Trophoblast cell (in vitro differentiated cells and primary cell): ENCODE data around the gene YJEFN3.

Experiments used
- DNase-seq, 2 donors: peaks; one replicate each; pipeline ENCODE4 v3.0.0-alpha.2; 2016
- H2AFZ ChIP-seq: 2 replicates; pipeline ENCODE4 v1.6.1; 2013; ENCODE audit warnings: low read length, moderate library complexity, mild to moderate bottlenecking; ENCODE audit not compliant: insufficient read depth, poor library complexity
- H2AK5ac ChIP-seq: 2 replicates; pipeline ENCODE4 v1.6.1; 2013; ENCODE audit warnings: mild to moderate bottlenecking, low read length
- H2BK120ac ChIP-seq: 2 replicates; pipeline ENCODE4 v1.6.1; 2013; ENCODE audit warnings: low read length, mild to moderate bottlenecking, moderate library complexity; ENCODE audit not compliant: insufficient read depth, poor library complexity
- H2BK12ac ChIP-seq: 2 replicates; pipeline ENCODE4 v1.6.1; 2013; ENCODE audit warnings: mild to moderate bottlenecking, low read length, moderate library complexity
- H2BK5ac ChIP-seq: 2 replicates; pipeline ENCODE4 v1.6.1; 2013; ENCODE audit warnings: low read length, low read depth, moderate library complexity, mild to moderate bottlenecking; ENCODE audit not compliant: poor library complexity
- H3K14ac ChIP-seq: 2 replicates; pipeline ENCODE4 v1.6.1; 2013; ENCODE audit warnings: mild to moderate bottlenecking, low read length
- H3K18ac ChIP-seq: 2 replicates; pipeline ENCODE4 v1.6.1; 2013; ENCODE audit warnings: mild to moderate bottlenecking, low read length
- H3K23ac ChIP-seq: 2 replicates; pipeline ENCODE4 v1.6.1; 2013; ENCODE audit warnings: low read length
- H3K27ac ChIP-seq: 2 replicates; pipeline ENCODE4 v1.5.1; 2013; ENCODE audit warnings: low read depth, mild to moderate bottlenecking, inconsistent platforms, low read length, moderate library complexity
- H3K27me3 ChIP-seq: 2 replicates; pipeline ENCODE4 v1.6.1; 2013; ENCODE audit warnings: inconsistent platforms, mild to moderate bottlenecking, low read length, moderate library complexity; ENCODE audit not compliant: insufficient read depth
- H3K36me3 ChIP-seq, 2 experiments: 1 replicate in 1 of 2; 2 replicates in 1 of 2; pipeline ENCODE4 v1.6.1; 2013; ENCODE audit warnings: low read length in 2 of 2, mild to moderate bottlenecking in 2 of 2, moderate library complexity in 1 of 2; ENCODE audit not compliant: insufficient read depth in 2 of 2, control insufficient read depth in 1 of 2
- H3K4ac ChIP-seq: 2 replicates; pipeline ENCODE4 v1.6.1; 2013; ENCODE audit warnings: low read depth, mild to moderate bottlenecking, low read length, moderate library complexity
- H3K4me1 ChIP-seq, 2 experiments: 1 replicate in 1 of 2; 2 replicates in 1 of 2; pipeline ENCODE4 v1.6.1; 2013; ENCODE audit warnings: low read length in 2 of 2, mild to moderate bottlenecking in 2 of 2, moderate library complexity in 1 of 2; ENCODE audit not compliant: insufficient read depth in 2 of 2, control insufficient read depth in 1 of 2
- H3K4me2 ChIP-seq: 2 replicates; pipeline ENCODE4 v1.6.1; 2013; ENCODE audit warnings: inconsistent platforms, mild to moderate bottlenecking, low read length, moderate library complexity
- H3K4me3 ChIP-seq: 2 replicates; pipeline ENCODE4 v1.5.1; 2013; ENCODE audit warnings: mild to moderate bottlenecking, low read depth, low read length, inconsistent platforms
- H3K79me1 ChIP-seq: one replicate; pipeline ENCODE4 v1.6.1; 2013; ENCODE audit warnings: low read length
- H3K79me2 ChIP-seq: 2 replicates; pipeline ENCODE4 v1.6.1; 2013; ENCODE audit warnings: low read length, mild to moderate bottlenecking; ENCODE audit not compliant: control insufficient read depth, insufficient read depth, poor library complexity
- H3K9ac ChIP-seq: 2 replicates; pipeline ENCODE4 v1.6.1; 2013; ENCODE audit warnings: mild to moderate bottlenecking, low read length
- H3K9me3 ChIP-seq: 2 replicates; pipeline ENCODE4 v1.6.1; 2013; ENCODE audit warnings: low read depth, mild to moderate bottlenecking, control low read depth, inconsistent platforms, low read length; ENCODE audit not compliant: insufficient read depth
- H4K12ac ChIP-seq: 2 replicates; pipeline ENCODE4 v1.6.1; 2013; ENCODE audit warnings: low read depth, mild to moderate bottlenecking, low read length, moderate library complexity
- H4K8ac ChIP-seq: 2 replicates; pipeline ENCODE4 v1.6.1; 2013; ENCODE audit warnings: low read depth, mild to moderate bottlenecking, low read length, moderate library complexity
- H4K91ac ChIP-seq: one replicate; pipeline ENCODE4 v1.6.1; 2013; ENCODE audit warnings: low read depth, mild to moderate bottlenecking, low read length, moderate library complexity
- WGBS: extraction: QIAGEN DNeasy Blood & Tissue Kit; methylation state at CpG from one replicate; pipeline ENCODE4 v1.1.7; 2013; ENCODE audit warnings: missing lambda C conversion rate; ENCODE audit not compliant: insufficient read length, insufficient coverage; ENCODE audit errors: extremely low coverage; 5-methylcytosine and 5-hydroxymethylcytosine counted together

YJEFN3 gene

DNA sequence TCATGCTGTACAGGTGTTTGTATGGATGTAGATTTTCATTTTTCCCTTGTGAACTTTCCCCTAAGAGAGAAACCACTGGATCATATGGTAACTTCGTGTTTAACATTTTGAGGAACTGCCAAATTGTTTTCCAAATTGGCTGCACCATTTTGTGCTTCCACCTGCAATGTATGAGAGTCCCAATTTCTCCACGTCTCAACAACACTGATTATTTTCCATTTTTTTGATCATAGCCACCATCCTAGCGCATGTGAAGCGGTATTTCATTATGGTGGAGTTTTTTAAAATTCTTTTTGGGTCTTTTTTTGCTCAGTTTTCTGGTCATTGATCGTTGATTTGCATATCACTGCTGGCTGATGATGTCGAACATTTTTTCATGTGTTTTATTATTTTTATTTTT lies 7.7 kb upstream of the YJEFN3 start:
- Histone ChIP-seq H3K14ac (no peak overlapping the region), H3K79me1 (peaks cover 5% of the 10 kb centered on the region), H2BK5ac (no peak overlapping the region), H2AK5ac (no peak overlapping the region), H3K4ac (no peak overlapping the region), H3K4me1 (no peaks in the 10 kb centered on the region), H3K36me3 (peaks cover 17 to 34% of the 10 kb centered on the region in 2 experiments), H3K4me3 (no peak overlapping the region), H3K9ac (no peak overlapping the region), H3K9me3 (no peaks in the 10 kb centered on the region), H2AFZ (no peak overlapping the region), H3K23ac (no peak overlapping the region), H3K4me2 (no peak overlapping the region), H3K27ac (no peak overlapping the region), H3K79me2 (peaks cover 4% of the 10 kb centered on the region), H4K8ac (no peak overlapping the region), H3K18ac (no peak overlapping the region), H2BK120ac (no peak overlapping the region), H4K12ac (no peak overlapping the region), H2BK12ac (no peak overlapping the region), H4K91ac (no peak overlapping the region), H3K27me3 (no peaks in the 10 kb centered on the region)
- WGBS = no CpG with 5 or more reads among the region's 6 CpGs
- DNase-seq = no peak

DNA sequence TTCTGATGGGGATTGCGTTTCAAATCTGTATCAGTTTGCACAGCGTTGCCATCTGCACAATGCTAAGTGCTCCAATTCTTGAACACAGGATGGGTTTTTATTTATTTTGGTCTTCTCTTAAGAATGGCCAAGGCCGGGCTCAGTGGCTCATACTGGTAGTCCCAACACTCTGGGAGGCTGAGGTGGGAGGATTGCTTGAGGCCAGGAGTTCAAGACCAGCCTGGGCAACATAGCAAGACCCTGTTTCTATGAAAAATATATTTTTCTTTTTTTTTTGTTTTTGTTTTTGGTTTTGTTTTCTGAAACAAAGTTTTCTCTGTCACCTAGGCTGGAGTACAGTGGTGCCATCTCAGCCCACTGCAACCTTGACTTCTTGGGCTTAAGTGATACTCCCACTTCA lies 5.5 kb upstream of the YJEFN3 start:
- no peak overlapping the region for H4K12ac ChIP-seq
- no peak overlapping the region for H3K23ac ChIP-seq
- no peak overlapping the region for H2BK12ac ChIP-seq
- DNase-seq = no peak
- H4K8ac ChIP-seq = no peak overlapping the region
- no peaks in the 10 kb centered on the region for H3K27me3 ChIP-seq
- H3K14ac ChIP-seq = no peak overlapping the region
- H3K9me3 ChIP-seq = no peaks in the 10 kb centered on the region
- peaks cover 36 to 53% of the 10 kb centered on the region in 2 experiments for H3K36me3 ChIP-seq
- H3K4me3 ChIP-seq = no peak overlapping the region
- H3K18ac ChIP-seq = no peak overlapping the region
- no peaks in the 10 kb centered on the region for H3K79me2 ChIP-seq
- no peak overlapping the region for H4K91ac ChIP-seq
- no peak overlapping the region for H3K4me2 ChIP-seq
- no peak overlapping the region for H3K27ac ChIP-seq
- no peak overlapping the region for H2AK5ac ChIP-seq
- H2AFZ ChIP-seq = no peak overlapping the region
- no peaks in the 10 kb centered on the region for H3K79me1 ChIP-seq
- no peak overlapping the region for H3K9ac ChIP-seq
- WGBS = no CpG with 5 or more reads among the region's 3 CpGs
- H2BK120ac ChIP-seq = no peak overlapping the region
- no peaks in the 10 kb centered on the region for H3K4me1 ChIP-seq
- H2BK5ac ChIP-seq = no peak overlapping the region
- no peak overlapping the region for H3K4ac ChIP-seq

DNA sequence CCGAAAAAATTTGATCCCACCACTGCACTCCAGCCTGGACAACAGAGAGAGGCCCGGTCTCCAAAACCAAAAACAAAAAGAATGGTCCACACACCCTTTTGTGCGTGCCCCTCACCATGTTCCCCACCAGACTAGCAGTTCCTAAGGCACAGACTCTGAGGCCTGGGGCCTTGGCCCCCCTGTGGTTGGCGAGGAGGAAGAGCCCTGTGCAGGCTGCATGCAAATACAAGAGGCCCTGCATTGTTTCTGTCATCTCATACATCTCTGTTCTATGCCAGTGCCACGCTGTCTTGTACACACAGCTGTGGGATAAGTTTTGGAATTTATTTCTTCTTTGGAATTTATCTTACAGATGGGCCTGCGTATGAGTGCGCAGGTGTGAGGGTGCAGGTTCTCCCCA lies 4.7 kb upstream of the YJEFN3 start:
- no peaks in the 10 kb centered on the region for H3K9me3 ChIP-seq
- DNase-seq = no peak
- peaks cover 42 to 58% of the 10 kb centered on the region in 2 experiments for H3K36me3 ChIP-seq
- no peaks in the 10 kb centered on the region for H3K79me1 ChIP-seq
- H3K4me1 ChIP-seq = no peaks in the 10 kb centered on the region
- H3K23ac ChIP-seq = no peak overlapping the region
- H3K79me2 ChIP-seq = no peaks in the 10 kb centered on the region
- no peak overlapping the region for H2AK5ac ChIP-seq
- H2BK120ac ChIP-seq = no peak overlapping the region
- H4K91ac ChIP-seq = no peak overlapping the region
- no peak overlapping the region for H3K4me2 ChIP-seq
- no peak overlapping the region for H3K27ac ChIP-seq
- no peak overlapping the region for H3K18ac ChIP-seq
- no CpG with 5 or more reads among the region's 7 CpGs for WGBS
- H3K4me3 ChIP-seq = no peak overlapping the region
- H2BK5ac ChIP-seq = no peak overlapping the region
- H3K9ac ChIP-seq = no peak overlapping the region
- no peak overlapping the region for H2AFZ ChIP-seq
- no peak overlapping the region for H3K14ac ChIP-seq
- H3K4ac ChIP-seq = no peak overlapping the region
- no peak overlapping the region for H4K12ac ChIP-seq
- H4K8ac ChIP-seq = no peak overlapping the region
- no peak overlapping the region for H2BK12ac ChIP-seq
- no peaks in the 10 kb centered on the region for H3K27me3 ChIP-seq

DNA sequence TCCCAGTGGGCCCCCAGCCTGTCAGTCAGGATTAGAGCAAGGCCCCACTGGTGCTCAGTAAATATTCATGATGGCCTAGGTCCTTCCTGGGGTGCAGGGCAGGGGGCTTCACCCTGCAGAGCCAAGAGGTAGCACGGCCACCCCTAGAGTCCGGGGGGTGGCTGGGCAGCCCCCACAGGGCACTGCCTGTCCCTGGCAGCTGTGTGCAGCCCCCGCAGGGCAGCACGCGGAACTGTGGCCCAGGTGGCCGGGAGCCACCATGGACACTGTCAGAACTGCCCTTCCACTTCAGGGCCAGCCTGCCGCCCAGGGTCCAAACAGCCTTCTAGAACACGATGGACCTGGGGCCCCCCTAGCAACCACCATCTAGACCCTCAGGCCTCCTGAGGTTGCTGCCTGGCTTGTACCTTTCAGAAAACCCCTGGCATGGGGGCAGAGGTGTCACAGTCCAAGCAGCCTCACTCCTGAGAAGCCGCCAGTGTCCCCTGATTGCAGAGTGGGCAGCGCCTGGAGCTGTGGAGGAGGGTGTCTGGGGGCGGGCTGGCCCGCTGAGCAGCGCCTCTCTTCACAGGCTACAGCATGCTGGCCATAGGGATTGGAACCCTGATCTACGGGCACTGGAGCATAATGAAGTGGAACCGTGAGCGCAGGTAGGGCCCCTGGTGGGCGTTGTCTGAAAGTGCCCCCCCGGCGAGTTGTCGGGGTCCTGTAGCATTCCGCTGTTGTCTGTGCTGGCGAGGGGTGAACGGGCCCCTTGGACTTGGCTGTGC lies 2.9 kb upstream of the YJEFN3 start:
- H3K4me1 ChIP-seq = peaks cover 0 to 2% of the 10 kb centered on the region in 2 experiments
- WGBS = no CpG with 5 or more reads among the region's 23 CpGs
- H2AK5ac ChIP-seq = no peak overlapping the region
- H3K27ac ChIP-seq = no peak overlapping the region
- H3K9ac ChIP-seq = no peak overlapping the region
- H4K8ac ChIP-seq = no peak overlapping the region
- no peak overlapping the region for H2BK5ac ChIP-seq
- no peak overlapping the region for H3K4ac ChIP-seq
- H3K9me3 ChIP-seq = peaks cover 4% of the 10 kb centered on the region
- no peak overlapping the region for H4K12ac ChIP-seq
- H3K4me2 ChIP-seq = no peak overlapping the region
- H3K27me3 ChIP-seq = no peaks in the 10 kb centered on the region
- no peak overlapping the region for H3K14ac ChIP-seq
- no peak overlapping the region for H3K18ac ChIP-seq
- H3K36me3 ChIP-seq = peaks cover 46 to 57% of the 10 kb centered on the region in 2 experiments
- no peak overlapping the region for H3K4me3 ChIP-seq
- H2BK12ac ChIP-seq = no peak overlapping the region
- DNase-seq = no peak
- no peak overlapping the region for H2AFZ ChIP-seq
- no peaks in the 10 kb centered on the region for H3K79me1 ChIP-seq
- H4K91ac ChIP-seq = no peak overlapping the region
- no peaks in the 10 kb centered on the region for H3K79me2 ChIP-seq
- H3K23ac ChIP-seq = no peak overlapping the region
- no peak overlapping the region for H2BK120ac ChIP-seq
